HUES48 (cell line): ENCODE results near the gene CYBRD1.

Source experiments
- H3K27ac ChIP-seq: one replicate; pipeline ENCODE4 v1.7.0; 2013; ENCODE audit warnings: low read depth, low read length, inconsistent platforms
- H3K27me3 ChIP-seq: 2 replicates; pipeline ENCODE4 v1.6.1; 2013; ENCODE audit warnings: mild to moderate bottlenecking, low read length; ENCODE audit not compliant: control insufficient read depth, insufficient read depth
- H3K36me3 ChIP-seq: 2 replicates; pipeline ENCODE4 v1.6.1; 2013; ENCODE audit warnings: low read length; ENCODE audit not compliant: control insufficient read depth, insufficient read depth
- H3K4me1 ChIP-seq: 2 replicates; pipeline ENCODE4 v1.6.1; 2013; ENCODE audit warnings: mild to moderate bottlenecking, low read length; ENCODE audit not compliant: control insufficient read depth, insufficient read depth
- H3K4me3 ChIP-seq: 2 replicates; pipeline ENCODE4 v1.5.1; 2013; ENCODE audit warnings: mild to moderate bottlenecking, low read depth, low read length
- H3K9ac ChIP-seq: 2 replicates; pipeline ENCODE4 v1.6.1; 2013; ENCODE audit warnings: mild to moderate bottlenecking, low read depth, low read length, moderate library complexity
- H3K9me3 ChIP-seq: 2 replicates; pipeline ENCODE4 v1.6.1; 2013; ENCODE audit warnings: low read length; ENCODE audit not compliant: control insufficient read depth, insufficient read depth

The CYBRD1 gene

GRCh38 chr2:171554991-171555615, 32.8 kb downstream of the CYBRD1 start:
- Histone ChIP-seq H3K27ac (no peak overlapping the region), H3K4me3 (no peak overlapping the region), H3K4me1 (no peaks in the 10 kb centered on the region), H3K27me3 (no peaks in the 10 kb centered on the region), H3K9me3 (no peaks in the 10 kb centered on the region), H3K36me3 (no peaks in the 10 kb centered on the region), H3K9ac (no peak overlapping the region)

GRCh38 chr2:171557363-171557762, 35.1 kb downstream of the CYBRD1 start:
- Histone ChIP-seq H3K27me3 (no peaks in the 10 kb centered on the region), H3K27ac (no peak overlapping the region), H3K4me3 (no peak overlapping the region), H3K36me3 (no peaks in the 10 kb centered on the region), H3K4me1 (no peaks in the 10 kb centered on the region), H3K9me3 (no peaks in the 10 kb centered on the region), H3K9ac (no peak overlapping the region)

GRCh38 chr2:171563301-171563700, 41.0 kb downstream of the CYBRD1 start:
- H3K27ac ChIP-seq: no peak overlapping the region
- H3K36me3 ChIP-seq: no peaks in the 10 kb centered on the region
- H3K27me3 ChIP-seq: no peaks in the 10 kb centered on the region
- H3K4me3 ChIP-seq: no peak overlapping the region
- no peaks in the 10 kb centered on the region for H3K4me1 ChIP-seq
- H3K9ac ChIP-seq: no peak overlapping the region
- no peaks in the 10 kb centered on the region for H3K9me3 ChIP-seq

- H3K9me3 ChIP-seq: no peaks in the 10 kb centered on the region
- H3K27ac ChIP-seq: no peak overlapping the region
- H3K36me3 ChIP-seq: no peaks in the 10 kb centered on the region
- no peaks in the 10 kb centered on the region for H3K4me1 ChIP-seq
- H3K9ac ChIP-seq: no peak overlapping the region
- H3K4me3 ChIP-seq: no peak overlapping the region
- no peaks in the 10 kb centered on the region for H3K27me3 ChIP-seq
Observed at GRCh38 chr2:171564463-171564862, 42.2 kb downstream of the CYBRD1 start.

DNA sequence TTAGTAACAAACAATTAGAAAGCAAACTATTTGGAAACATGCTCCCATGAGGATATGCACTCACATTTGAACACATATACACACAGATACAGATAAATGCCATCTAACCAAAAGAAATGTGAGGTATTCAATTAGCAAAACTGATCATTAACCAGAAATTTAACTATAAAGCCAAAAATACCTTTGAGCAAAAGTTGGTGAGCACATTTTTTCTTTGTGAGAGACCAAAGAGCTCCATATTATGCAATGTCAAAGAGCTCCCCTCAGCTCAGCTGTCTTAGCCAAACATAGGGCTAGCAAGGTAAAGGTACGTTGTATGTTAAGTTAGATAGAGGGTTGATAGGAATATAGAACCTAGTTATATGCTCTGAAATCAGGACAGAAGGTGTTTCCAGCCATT, 43.8 kb downstream of the CYBRD1 start:
- H3K4me1 ChIP-seq: no peaks in the 10 kb centered on the region
- no peaks in the 10 kb centered on the region for H3K9me3 ChIP-seq
- no peak overlapping the region for H3K9ac ChIP-seq
- H3K27ac ChIP-seq: no peak overlapping the region
- no peaks in the 10 kb centered on the region for H3K36me3 ChIP-seq
- no peak overlapping the region for H3K4me3 ChIP-seq
- no peaks in the 10 kb centered on the region for H3K27me3 ChIP-seq

DNA sequence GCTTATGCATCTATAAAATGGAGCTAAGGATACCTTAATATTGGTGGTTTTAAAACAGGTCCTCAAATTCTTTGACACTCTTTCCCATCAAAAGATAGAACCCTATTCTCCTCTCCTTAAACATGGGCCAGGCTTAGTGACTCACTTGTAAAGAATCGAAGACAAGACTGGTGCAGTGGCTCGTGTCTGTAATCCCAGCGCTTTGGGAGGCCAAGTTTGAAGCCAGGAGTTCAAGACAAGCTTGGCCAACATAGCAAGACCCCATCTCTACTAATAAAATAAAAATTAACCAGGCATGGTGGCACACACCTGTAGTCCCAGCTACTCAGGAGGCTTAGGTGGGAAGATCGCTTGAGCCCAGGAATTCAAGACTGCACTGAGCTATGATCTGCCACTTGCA, 44.5 kb downstream of the CYBRD1 start:
- Histone ChIP-seq H3K9ac (no peak overlapping the region), H3K36me3 (no peaks in the 10 kb centered on the region), H3K4me1 (no peaks in the 10 kb centered on the region), H3K27ac (no peak overlapping the region), H3K4me3 (no peak overlapping the region), H3K27me3 (no peaks in the 10 kb centered on the region), H3K9me3 (no peaks in the 10 kb centered on the region)

- Histone ChIP-seq H3K4me1 (no peaks in the 10 kb centered on the region), H3K4me3 (no peak overlapping the region), H3K27ac (no peak overlapping the region), H3K36me3 (no peaks in the 10 kb centered on the region), H3K9ac (no peak overlapping the region), H3K9me3 (no peaks in the 10 kb centered on the region), H3K27me3 (no peaks in the 10 kb centered on the region)
Observed at GRCh38 chr2:171568089-171568488, 45.8 kb downstream of the CYBRD1 start.

DNA sequence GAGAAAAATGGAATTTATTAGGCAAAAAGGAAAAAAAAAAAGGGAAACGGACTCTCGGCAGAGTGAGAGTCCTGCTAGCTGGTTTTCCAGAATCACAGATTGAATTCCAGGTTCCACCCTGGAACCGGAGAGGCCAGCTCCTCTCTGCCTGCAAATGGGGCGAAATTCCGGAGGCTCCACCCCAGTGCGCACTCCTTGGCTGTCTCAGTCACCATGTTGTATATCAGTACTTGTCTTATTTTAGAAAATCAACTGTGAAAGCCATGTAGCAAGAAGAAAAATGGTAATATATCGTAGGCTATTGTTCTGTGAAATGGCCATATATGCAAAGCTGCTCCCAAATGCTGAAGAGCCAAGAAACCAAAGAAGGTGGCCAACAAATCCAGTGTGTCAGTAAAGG, 49.4 kb downstream of the CYBRD1 start:
- no peaks in the 10 kb centered on the region for H3K4me1 ChIP-seq
- no peaks in the 10 kb centered on the region for H3K27me3 ChIP-seq
- no peak overlapping the region for H3K9ac ChIP-seq
- H3K27ac ChIP-seq: no peak overlapping the region
- no peak overlapping the region for H3K4me3 ChIP-seq
- no peaks in the 10 kb centered on the region for H3K9me3 ChIP-seq
- no peaks in the 10 kb centered on the region for H3K36me3 ChIP-seq

DNA sequence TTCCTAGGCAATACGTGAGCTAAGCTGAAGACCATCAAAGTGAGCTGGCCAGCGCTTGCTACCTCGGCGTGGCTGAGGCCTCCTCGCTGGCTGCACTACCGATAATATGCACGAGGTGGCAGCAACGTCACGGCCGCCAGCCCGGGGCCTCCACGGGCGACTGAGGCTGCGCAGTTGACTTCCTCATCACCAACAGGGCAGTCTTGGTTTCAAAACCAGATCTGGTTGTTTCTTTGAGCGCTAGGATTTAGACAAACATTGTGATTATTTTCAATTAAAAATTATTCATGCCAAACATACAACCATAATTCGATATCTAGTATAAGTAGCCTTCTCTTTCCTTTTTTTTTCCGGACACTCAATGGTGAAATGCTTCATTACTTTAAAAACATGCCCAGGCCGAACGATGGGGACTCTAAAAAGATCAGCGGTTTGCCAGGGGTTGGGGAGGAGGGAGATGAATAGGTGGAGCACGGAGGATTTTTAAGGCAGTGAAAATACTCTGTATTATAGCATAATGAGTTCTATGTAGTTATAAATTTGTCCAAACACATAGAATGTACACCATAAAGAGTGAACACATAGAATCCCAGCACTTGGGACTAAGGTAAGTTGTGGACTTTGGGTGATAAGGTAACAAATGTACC, 52.0 kb downstream of the CYBRD1 start:
- H3K4me1 ChIP-seq: no peaks in the 10 kb centered on the region
- H3K9ac ChIP-seq: no peak overlapping the region
- H3K27ac ChIP-seq: no peak overlapping the region
- H3K36me3 ChIP-seq: no peaks in the 10 kb centered on the region
- no peaks in the 10 kb centered on the region for H3K27me3 ChIP-seq
- H3K9me3 ChIP-seq: no peaks in the 10 kb centered on the region
- H3K4me3 ChIP-seq: no peak overlapping the region

DNA sequence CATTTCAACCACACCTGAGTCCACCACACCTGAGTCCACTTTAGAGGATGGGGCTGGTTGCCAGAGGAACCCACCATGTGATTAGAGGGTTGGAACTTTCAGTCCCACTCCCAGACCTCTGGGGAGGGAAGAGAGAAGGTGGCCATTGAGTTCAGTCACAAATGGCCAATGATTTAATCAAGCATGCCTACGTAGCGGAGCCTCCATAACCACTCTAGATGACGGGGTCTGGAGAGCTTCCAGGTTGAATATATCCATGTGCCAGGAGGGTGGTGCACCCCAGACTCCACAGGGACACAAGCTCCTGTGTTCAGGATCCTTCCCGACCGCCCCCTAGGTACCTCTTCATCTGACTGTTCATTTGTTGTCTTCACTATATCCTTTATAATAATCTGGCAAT, 53.3 kb downstream of the CYBRD1 start:
- Histone ChIP-seq H3K36me3 (no peaks in the 10 kb centered on the region), H3K4me3 (no peak overlapping the region), H3K4me1 (no peaks in the 10 kb centered on the region), H3K27ac (no peak overlapping the region), H3K9me3 (no peaks in the 10 kb centered on the region), H3K27me3 (no peaks in the 10 kb centered on the region), H3K9ac (no peak overlapping the region)

- H3K9ac ChIP-seq: no peak overlapping the region
- H3K27ac ChIP-seq: no peak overlapping the region
- H3K4me1 ChIP-seq: no peaks in the 10 kb centered on the region
- no peak overlapping the region for H3K4me3 ChIP-seq
- H3K9me3 ChIP-seq: no peaks in the 10 kb centered on the region
- H3K27me3 ChIP-seq: no peaks in the 10 kb centered on the region
- no peaks in the 10 kb centered on the region for H3K36me3 ChIP-seq
Observed at GRCh38 chr2:171578127-171578803, 56.0 kb downstream of the CYBRD1 start.
